HS-27A (cell line): ENCODE data around the gene PGC.

Source experiments
- DNase-seq: peaks from one replicate; pipeline ENCODE4 v3.0.0-alpha.2; 2012; ENCODE audit warnings: low read depth, missing footprints

The PGC gene

DNA sequence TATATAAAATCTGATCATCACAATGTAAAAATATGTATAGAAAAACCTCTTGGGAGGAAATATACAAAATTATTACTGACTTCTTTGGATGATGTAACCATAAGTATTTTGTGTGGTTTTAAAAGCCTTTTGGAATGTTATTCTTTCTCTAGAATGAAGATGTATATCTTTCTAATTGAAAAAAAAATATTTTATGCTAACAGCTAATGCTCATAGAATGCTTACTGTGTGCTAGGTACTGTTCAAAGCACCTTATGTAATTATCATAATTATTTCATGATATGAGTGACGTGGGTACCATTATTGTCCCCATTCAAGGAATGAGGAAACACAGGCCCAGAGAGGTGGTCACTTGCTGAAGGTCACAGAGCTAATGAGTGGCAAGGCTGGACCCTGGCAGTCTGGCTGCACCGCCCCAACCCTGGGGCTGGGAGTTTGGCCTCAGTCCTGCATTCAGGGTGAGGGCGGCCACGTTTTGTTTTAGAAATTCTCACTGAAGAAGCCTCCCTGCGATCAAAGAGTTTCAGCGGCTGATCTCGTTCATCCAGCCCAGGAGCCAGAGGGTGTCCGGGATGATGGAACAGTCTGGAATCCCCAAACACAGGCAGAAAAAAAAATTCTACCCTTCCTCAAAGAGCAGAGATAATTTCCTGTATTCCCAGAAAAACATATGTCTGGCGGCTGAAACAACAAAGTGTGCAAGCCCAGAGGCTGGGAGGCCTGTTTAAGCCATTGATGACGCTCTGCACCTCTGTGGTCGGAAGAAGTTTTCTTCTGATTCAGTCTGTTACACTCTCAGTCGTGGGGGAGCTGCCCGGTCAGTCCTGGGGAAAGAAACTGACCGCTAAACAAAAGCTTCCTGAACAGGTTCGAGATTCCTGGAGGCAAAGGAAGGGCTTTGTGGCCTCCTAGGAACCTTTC lies 49.1 kb downstream of the PGC start:
- DNase-seq, result peak; percentile 81

DNA sequence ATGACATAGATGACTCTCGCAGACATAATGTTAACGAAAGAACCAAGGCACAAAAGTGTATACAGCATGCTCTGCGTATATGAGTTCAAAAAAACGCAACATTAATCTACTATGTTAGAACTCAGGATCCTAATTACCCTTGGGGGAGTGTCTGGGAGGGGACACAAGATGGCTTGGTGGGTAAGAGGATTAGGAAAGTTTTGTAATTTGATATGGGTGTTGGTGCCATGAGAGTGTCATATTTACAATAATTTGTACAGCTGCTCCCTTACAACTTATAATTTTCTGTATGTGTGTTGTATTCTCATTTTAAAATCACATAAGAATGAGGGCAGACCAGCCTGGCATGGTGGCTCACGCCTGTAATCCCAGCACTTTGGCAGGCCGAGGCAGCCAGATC lies 50.4 kb downstream of the PGC start:
- no peak for DNase-seq

DNA sequence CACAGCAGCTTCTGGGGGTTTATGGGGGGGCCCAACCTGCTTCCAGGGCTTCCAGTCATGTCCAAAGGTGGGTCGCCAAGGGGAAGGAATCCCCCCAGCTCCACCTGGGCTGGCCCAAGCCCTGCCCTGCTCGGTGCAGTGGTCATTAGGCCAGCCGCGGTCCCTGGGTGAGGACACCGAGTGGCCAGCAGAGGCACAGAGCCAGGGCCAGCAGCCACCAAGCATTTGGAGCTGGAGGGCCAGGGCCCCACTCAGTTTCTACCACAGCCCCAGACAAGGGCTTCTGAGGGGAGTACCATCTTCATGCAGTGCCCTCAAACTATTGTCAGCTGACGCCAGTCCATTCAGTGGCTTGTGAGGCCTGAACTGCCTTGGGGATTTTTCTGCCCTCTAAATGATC lies 51.4 kb downstream of the PGC start:
- DNase-seq, result no peak

DNA sequence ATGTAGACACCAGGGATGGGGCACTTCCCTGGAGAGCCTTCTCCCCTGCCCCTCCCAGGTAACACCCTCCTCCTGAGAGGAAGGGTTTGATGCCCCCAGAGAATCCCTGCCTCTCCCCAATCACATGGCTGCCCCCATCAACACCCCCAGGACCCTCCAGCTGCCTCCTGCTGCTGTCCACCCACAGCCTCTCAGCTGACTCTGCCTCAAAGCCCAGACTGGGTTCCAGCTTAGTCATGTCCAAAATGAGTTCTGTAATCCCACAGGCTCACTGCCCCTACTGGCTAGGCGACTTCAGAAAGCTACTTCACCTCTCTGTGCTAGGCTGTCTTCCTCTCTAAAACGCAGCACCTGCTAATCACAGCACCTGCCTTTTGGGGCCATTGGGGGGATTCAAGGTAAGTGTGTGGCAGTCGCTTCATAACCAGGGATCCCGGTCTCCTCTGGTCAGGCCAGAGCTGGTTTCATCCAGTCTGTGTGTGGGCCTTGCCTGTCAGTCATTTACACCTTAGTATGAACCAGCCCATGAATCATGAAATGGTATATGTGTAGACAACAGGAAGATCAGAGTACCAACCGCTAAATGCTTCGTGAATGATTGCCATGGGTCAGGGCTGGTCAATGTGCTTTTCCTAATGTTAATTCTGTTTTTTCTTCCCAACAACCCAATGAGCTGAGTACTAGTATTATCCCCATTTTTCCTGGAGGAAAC lies 52.2 kb downstream of the PGC start:
- DNase-seq, result no peak

DNA sequence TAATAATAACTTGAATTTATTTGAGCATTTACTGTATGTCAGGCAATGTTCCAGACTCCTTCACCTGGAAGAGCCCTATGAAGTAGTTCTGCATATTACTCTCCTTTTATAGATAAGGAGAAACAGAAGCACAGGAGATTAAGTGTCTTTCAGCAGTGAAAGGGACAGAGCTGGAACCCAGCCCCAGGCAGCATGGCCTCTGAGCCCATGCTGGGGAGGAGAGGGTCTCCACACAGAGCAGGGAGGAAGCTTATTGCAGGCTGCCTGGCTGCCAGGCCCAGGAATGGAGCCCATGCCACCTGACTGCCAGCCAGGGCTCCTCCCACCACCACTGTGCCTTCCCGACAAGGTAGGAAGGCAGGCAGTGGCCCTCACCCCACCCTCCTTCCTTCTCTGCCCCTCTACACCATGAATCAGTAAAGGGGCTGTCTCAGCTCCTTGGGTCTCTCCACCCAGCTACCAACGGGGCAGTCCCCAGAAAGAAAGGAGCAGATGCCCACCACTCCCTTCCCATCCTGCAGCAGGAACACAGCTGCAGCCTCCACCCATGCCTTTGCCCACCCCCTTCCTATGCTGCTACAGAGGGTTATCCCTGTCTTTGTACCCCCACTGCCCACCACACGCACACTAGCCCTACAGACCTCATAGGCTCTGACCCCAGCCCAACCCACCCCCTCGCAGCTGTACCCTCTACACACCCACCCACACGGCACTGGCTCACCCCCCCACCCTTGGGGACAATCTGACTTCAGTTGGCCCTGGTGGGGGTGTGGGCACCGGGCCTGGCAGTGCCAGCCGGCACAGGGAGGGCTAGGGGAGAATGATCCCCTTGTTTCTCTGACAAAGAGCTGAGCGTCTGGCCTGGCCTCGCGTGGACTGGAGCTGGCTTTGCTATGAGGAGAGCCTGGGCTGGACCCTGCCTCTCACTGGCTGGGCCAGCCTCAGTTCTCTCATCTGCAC lies 53.6 kb downstream of the PGC start:
- DNase-seq, result no peak

DNA sequence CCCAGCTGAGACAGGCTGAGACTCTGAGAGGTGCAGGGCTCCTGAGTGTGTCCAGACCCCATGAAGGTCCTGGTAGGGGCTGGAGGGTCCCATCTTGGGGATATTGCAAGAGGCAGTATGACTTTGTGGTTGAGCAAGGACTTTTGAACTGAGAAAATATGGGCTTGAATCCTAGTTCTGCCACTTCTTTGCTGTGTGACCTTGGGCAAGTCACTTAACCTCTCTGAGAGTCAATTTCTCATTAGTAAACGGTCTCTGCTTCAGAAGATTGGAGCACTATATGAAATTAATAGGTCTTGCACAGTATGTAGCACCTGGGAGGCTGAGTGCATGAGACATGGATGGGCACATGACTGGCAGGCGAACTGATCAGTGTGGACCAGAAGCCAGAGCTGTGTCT lies 54.5 kb downstream of the PGC start:
- no peak for DNase-seq

DNA sequence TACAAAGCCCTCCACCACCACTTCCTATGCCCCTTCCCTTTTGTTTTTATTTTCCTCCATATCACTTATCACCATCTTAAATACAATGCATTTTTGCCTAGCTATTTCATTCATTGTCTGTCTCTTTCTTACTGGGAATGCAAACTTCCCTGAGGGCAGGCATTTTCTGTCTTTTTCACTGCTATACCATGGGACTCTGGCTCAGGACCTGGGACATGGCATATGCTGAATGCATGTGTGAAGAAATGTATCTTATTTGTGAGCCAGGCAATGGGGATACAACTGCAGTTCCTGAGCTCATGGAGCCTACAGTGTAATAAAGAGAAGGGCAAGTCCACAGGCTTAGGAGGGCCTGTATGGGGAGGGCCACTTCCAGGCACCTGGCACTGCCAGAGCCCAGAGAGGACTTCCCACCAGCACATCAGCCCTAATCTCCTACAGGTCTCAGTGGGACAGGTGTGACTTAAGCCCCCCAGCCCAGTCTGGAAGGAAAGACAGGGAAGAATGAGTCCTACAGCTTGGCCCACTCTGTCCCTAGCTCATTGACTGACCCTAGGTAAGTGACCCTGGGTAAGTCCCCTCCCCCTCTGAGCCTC lies 55.0 kb downstream of the PGC start:
- no peak for DNase-seq

DNA sequence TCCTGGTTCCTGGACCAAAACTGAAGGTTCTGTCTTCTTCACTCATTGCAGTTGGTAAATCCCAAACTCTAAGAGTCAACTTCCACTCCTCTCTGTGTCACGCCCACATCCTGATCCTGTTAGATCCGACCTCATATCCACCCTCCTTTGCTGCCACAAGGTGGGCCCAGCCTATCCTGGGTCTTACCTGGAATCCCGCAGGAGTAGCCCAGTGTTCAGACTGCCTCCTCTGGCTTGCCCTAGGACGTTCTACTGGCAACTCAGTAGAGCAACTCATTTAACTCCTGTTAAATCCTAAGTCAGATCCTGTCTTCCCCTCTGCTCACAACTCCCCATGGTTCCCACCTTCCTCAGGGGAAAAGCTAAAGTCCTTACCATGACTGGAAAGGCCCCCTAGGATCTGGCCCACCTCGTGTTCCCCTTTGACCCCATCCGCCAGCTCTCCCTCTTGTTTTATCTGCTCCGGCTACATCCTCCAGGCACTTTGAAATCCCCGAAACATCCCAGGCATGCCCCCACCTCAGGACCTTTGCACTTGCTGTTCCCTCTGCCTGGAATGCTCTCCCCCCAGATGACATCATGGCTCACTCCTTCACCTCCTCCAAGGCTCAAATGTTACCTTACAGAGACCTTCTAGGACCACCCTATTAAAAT lies 55.6 kb downstream of the PGC start:
- DNase-seq, result no peak

DNA sequence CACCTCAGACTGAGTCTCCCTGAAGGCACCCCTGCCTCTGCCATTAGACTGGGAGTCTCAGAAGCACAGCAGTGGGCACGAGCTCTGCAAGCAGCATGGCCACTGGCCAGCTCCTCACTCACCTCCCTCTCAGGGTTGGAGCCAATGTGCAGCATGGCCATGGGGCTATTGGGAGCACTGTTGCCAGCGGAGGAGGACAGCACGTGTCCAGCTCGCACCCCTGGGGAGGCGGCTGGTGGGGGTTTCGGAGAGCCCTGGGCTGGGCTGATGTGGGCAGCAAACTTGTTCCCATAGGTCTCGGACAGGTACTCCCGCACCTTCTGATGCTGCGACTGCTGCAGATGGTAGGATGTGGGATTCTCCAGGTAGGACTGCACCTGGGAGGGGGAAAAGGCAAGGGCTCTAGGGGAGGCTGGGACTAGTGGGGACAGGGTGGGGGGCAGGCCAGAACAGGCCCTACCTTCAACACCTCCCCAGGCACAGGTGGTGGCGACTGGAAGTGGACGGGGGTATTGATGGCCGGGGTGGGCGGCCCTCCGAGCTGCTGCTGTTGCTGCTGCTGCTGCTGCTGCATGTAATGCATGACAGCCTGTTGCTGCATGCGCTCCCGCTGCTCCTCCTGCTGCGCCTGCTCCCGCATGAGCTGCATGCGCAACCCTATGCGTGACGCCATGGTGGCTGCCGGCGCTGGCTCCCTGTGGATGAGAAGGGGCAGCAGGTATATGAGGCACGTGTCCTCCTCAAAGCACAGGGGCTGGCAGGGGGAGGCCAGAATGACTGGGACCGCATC lies 56.5 kb downstream of the PGC start:
- no peak for DNase-seq

DNA sequence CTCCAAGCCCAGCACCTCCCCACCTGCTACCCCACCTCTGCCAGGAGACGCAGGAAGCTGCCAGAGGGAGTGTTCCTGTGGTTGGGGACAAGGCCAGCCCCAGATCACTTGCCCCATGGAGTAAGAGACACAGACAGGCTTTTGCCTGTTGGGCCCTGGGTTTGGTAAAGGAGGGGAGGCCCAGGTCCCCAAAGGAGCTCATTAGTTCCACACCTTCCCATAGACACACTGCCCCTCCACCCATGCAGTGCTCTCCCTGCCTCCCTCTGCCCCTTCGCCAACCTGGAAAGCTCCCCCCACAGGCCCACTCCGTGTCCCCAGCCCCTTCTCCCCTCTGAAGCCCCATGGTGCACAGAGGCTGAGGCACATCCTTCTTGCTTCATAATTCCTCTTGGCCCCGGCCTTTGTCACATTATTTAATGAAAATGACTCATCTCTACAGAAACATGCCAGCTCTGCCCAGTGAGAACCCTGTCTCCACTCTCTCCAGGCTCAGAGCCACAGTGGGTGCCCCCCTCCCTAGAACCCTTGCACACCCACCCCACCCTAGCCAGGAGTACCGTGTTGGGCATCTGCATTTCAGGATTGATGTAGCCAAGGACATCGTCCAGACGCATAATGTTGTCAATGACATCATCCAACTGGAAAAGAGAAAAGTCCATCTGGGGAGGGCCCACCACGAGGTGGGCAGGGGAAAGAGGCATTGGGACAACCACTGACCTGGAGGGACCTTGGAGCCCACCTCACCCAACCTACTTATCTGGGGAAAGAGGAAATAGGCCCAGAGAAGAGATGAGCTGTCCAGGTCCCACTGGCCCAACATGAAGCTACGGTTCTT lies 57.8 kb downstream of the PGC start:
- DNase-seq, result no peak

DNA sequence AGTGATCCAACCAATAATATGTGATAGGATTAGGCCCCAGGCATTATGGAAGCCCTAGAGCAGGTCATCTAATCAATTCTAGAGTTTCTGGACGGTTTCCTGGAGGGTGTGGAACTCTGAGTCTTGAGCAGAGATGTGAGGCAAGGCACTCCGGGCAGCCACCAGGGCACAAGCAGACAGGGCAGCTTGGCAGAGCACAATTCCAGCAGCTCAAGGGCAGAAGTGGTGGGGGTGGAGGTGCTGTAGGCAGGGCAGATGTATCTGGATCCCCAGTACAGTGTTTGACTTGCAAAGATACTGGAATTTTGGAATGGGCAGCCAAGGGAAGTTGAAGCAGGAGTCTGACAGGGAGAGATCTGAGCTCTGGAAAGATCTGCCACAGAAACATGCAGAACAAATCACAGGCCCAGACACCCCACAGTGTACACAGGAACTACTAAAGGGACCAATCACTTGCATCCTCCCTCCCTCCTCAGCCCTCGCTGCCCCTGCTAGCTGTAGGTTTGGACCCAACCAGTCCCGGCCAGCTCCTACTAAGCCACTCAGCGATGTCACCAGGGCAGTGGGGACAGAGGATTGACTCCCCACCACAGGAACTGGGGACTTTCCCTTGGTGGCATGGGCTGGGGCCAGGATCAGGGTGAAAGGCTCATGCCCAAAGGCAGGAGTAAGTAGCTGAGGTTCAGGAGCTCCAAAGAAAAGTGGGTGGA lies 58.8 kb downstream of the PGC start:
- no peak for DNase-seq

DNA sequence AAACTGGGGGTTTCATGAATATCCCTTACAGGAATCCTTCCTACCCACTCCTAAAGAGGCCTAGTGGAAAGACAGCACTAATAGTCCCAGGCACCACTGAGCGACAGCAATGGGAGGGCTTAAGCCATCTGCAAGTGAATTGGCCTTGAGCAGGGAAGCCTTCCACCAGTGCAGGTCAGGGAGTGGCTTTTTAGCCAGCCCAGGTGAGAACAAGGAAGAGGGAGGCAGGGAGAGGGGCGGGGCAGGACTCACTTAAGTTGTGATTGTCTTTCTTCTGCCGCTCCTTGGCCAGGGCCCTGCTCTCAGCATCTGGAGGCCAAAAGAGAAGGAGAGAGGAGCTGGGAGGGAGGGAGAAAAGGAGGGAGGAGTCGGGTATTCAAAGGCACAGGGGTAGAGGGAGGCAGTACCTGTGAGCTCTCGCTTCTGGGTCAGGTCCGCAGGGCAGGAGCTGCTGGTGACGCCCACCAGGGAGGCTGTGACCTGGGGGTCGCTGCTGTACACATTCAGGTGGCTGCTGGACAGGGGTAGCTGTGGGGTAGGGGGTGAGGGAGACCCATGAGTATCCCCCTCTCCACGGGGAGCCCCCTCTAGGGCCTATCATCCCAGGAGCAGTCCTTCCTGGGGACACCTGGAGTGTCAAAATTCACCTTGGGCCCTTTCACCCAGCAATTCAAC lies 59.6 kb downstream of the PGC start:
- no peak for DNase-seq
